ENCODE data around the gene ANKRD50.

Gene ANKRD50

DNA sequence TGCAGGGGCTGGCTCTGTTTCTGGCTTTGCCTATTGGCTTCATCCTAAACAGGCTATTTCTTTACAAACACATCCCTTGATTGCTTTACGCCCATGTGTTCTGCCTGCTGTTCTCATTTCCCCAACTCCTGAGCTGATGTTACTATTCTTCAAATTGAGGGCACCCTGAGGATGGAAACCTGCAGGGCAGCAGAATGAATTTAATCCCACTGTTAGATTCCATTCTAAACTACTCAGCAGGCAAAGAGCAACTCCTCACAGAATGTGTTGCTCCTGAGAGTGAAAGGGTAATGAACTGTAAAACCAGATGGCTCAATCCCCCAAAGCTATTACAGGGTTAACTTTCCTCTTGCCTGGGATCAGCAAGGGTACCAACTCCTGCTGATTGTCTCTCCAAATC is 75.7 kb downstream of the ANKRD50 start:
- no peak for DNase-seq (ENCODE audit: low spot score)

GRCh38 chr4:124635331-124635730 is 77.2 kb downstream of the ANKRD50 start:
- DNase-seq (ENCODE audit: low spot score), result no peak

DNA sequence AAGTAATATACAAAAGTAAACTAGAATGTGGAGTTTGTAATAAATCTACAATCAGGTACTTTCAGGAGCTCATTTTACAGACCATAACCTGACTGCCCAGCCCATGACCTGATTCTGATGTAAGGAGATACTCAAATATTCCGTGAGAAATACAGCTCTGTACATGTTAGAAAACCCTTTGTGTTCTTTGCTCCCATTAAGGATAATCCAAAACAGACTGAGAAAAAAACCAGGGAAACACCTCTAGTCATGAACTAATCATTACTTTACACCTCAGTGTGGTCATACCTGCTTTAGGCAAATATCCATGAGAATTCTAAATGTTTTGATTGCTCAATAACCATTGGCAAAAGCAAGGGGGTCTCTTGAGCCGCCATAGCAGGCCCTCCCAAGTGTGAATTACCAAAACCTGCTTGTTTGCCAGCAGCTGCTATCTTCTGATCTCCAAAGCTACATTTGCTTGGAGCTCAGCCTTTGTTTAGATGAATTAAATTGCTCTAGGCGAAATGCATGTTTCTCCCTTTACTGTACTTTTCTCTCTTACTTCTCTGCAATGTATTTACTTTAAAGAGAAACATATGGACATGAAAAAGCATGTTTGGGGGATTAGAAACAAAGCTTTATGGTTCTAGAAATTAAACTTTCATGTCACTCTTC is 79.1 kb downstream of the ANKRD50 start:
- DNase-seq (ENCODE audit: low spot score), result no peak

GRCh38 chr4:124632439-124632838 is 80.1 kb downstream of the ANKRD50 start:
- DNase-seq (ENCODE audit: low spot score), result peak; percentile 48

GRCh38 chr4:124631760-124632159 is 80.8 kb downstream of the ANKRD50 start:
- DNase-seq (ENCODE audit: low spot score), result peak; percentile 93

- no peak for DNase-seq (ENCODE audit: low spot score)
Measured at GRCh38 chr4:124629681-124630080, 82.9 kb downstream of the ANKRD50 start.

Data from COLO829 (cell line).